HG03439 (cell line): ENCODE results near the gene SLC47A1.
"Not testable (repeated sequence)": the region's sequence is repeated elsewhere in the genome, so short reads cannot be mapped to it uniquely, and the experiment has no call there.

ENCODE experiments used
- ATAC-seq: cut with Tn5 transposase; IDR thresholded peaks from one replicate; pipeline ENCODE4 v1.9.1; 2021; ENCODE audit warnings: mild to moderate bottlenecking, moderate library complexity; ENCODE audit not compliant: unreplicated experiment

Gene SLC47A1

DNA sequence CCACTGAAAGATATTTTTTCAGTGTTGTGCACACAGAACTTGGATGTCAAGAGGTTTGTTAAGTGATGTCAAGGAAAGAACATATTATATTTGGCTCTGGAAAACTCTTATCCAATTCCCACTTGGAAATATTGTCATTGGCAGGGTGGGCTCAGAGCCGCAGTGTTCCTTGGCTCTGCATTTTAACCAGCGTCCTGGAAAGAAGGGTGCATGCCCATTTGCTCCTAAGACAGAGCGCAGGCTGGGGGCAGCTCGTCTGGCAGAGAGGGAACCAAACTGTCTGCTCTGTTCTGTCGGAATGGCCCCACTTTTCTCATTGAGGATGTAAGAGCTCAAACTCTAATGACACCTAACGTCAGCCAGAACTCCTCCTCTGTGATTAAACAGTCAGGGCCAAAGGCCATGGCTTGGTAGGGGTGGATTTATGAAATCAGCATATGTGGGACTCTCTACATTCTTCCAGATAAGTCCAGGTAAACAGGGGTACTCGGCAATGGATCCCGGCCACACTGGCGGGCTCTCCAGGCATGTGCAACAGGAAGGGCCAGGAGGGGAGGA lies 18.0 kb downstream of the SLC47A1 start:
- no peak for ATAC-seq

DNA sequence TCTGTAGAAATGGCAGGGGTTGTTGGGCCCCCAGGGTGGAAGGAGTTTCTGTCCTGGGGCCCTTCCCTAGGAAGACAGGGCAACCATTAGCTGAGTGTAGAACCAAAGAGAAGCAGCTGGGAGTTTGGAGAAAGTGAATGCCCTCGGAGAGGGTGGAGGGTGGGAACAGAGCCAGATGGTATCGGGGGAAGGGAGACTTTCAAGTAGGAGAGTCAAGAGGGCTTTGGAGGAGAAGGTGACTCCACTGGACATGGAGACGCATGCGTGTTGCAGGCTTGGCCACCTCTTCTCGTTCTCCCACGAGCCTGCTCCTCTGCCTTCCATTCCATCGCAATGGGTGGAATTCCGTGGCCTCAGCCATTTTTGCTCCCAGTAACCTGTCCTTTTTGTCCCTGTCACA lies 19.4 kb downstream of the SLC47A1 start:
- no peak for ATAC-seq

DNA sequence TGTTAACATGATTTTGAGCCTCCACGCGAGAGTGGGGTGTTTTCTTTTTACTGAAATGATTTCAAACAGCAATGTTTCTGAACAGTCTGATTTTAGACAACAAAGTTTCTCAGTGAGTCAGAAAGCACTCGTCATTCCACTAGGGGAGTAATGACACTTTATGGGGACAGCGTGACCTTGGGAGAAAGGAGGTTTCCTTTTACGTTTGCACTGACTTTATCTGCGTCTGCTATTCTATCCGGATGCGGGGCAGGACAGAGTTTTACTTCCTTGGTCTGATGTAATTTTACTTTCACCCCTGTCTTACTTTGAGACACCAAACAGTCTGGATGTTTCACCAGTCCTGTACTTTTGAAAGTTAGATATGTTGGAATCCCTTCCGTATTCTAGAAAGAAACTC lies 20.7 kb downstream of the SLC47A1 start:
- ATAC-seq: no peak

DNA sequence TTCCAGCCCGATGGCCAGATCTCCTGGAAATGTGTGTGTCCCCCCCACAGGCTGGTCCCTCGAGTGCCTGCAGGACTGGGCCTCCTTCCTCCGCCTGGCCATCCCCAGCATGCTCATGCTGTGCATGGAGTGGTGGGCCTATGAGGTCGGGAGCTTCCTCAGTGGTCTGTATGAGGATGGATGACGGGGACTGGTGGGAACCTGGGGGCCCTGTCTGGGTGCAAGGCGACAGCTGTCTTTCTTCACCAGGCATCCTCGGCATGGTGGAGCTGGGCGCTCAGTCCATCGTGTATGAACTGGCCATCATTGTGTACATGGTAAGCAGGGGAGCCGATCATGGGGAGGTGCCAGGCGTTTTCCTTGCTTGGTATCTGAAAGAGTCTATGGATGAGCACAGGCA lies 22.1 kb downstream of the SLC47A1 start:
- ATAC-seq: no peak

DNA sequence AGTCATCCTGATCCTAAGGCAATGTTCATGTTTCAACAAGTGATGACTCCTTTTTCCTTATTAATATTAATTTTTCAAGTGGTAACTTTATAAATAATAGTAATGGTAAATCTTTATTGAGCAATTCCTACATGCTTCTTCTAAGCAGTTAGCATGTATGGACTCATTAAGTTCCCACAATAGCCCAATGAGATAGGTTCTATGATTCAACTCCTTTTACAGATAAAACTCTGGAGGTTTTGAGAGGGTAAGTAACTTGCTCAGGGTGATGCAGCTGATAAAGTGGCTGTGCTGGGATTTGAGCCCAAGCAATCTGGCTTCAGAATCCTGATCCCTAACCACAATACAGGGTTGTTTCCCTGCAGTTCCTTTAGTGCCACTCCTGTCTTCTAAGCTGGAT lies 25.3 kb downstream of the SLC47A1 start:
- ATAC-seq: no peak

DNA sequence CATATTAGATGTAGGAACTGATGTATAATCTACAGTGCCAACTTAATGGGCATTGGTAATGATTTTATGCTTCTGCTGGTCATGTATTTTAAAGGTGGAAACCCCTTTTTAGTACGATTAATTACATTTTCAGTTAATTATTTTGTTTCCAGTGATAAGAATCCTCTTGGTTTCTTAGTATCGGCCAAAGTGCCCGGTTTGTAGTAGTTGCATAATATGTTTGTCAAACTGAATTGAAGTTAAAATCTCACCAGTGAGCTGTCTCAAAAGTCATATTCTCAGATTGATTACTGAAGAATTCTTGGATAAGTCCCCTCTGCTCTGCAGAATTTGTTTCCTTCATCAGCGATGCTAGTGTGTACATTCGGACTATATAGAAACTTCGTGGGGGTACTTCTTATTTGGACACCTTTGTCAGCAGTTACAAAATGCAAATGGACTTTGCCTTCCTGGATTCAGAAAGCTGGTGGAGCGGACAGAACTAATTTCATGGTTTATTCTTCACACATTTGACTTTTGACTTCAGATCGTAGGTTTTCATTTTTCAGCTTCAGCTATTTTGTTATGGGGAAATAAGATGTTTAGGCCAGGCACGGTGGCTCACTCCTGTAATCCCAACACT lies 28.2 kb downstream of the SLC47A1 start:
- ATAC-seq: no peak

DNA sequence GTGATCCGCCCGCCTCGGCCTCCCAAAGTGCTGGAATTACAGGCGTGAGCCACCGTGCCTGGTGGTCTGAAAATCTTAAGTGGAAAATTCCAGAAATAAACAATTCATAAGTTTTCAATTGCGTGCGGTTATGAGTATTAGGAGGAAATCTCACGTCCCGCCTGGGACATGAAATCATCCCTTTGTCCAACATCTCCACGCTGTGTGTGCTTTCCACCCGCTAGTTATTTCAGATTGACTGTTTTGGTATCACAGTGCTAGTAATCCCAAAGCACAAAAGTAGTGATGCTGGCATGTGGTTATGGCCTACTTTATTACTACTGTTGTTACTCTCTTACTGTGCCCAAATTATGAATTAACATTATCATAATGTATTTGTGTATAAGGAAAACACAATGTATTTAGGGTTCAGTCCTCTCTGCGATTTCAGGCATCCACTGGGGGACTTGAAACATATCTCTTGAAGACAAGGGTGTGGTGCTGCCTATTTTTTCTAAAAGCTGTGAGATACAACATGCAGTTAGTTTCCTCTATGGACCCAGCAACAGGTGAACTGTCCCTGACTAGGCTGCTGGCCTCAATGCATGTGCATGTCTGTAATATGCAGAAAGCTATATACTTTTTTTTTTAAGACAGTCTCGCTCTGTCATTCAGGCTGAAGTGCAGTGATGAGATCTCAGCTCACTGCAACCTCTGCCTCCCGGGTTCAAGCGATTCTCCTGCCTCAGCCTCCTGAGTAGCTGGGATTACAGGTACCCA lies 32.3 kb downstream of the SLC47A1 start:
- ATAC-seq: no peak

DNA sequence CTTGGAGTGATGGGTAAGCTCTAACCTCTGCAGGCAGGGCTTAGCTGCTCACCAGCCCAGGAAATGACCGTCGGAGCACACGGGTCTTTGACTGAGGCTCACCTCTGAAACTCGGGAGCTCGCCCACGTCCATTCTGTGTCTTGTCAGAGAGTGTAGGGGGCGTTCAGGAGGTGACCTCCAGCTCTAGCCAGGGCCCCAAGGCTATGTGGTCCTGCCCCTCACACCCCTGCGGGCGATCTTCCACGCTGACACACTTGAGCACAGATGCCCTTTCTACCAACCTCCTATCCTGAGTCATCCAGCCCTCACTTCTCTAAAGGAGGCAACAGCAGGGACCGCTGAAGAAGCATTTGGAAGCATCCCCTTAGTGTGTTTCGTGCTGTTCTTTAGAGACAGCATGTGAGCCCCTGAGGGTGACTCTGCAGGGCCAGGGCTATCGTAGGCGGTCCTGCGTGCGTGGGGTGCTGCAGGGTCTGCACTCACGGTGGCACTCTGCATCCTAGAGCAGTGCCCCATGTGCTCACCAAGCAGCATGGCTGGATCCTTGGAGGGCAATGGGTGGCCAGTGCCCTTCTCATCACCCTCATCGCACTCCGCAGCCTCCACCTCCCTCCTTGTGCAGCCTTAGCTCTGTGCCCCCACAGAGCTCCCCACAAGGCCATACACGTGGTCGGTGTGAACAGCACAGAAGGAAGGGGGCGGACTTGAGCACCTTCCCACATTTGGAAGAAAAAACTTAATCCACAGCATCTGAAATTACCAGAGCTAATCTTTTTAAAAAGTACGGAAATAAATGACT lies 33.8 kb downstream of the SLC47A1 start:
- no peak for ATAC-seq

DNA sequence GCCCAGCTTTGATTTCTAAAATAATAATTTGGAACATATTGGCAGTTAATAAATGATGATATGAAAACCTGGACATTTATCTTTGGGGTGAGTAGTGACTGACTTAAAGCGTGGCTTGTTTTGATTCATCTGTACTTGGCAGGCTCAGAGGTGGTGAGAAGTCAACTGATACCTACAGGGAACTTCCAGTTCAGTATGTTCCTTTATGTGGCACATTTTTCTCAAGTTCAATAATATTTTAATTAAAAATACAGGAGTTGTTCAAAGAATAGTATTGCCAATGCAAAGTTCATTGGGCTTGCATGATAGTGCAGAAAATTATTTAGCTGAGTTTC lies 34.3 kb downstream of the SLC47A1 start:
- ATAC-seq: no peak

DNA sequence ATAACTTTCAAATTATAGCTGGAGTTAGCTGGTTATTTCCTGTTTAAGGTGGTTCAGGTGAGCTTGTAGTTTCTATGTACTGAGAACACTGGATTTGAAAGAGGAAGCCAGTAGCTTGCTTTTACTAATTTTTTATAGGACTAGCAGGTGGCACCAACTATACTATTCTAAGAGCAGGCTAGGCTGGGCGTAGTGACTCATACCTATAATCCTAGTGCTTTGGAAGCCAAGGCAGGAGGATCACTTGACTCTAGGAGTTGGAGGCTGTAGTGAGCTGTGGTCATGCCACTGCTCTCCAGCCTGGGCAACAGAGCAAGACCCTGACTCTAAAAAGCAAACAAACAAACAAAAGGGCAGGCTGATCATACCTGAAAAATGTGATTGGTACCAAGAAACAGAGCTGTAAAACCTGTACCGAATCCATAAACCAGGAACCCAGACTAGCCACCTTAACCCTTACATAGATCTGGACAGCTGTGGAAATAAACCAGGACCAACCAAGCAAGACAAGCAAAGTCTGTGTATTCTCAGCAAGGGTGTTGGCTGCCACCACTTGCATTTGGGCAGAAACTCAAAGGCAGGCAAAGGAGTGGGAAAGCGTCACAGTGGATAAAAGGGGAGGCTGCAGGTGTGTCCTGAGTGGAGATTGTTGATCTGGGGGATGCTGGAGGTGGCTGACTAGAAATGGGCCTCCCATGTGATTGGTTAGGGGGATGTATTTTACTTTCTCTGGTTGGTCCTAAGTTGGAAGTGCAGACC lies 36.3 kb downstream of the SLC47A1 start:
- no peak for ATAC-seq

DNA sequence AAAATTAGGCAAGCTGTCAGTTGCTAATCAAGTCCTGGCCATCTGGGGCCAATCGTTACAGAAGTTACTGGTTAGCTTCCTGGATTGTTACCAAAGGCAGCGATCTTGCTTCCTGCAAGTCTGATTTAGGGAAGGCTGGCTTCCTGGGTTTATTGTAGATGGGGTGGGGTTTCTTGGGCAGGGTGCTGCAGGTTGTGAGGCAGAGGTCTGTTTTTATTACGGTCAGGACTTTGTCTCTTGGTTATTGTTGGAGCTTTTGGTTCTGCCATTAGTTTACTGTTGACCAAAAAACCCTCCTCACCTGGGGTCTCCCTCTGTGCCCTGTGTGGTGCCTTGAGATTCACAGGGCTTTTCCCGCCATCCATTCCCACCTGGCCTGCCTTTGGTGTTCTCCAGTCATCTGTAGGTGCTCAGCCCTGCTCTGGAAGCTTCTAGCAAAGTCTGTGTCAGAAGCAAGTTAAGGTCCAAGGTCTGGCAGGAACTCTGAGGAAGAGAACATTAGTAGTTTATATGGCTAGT lies 36.9 kb downstream of the SLC47A1 start:
- ATAC-seq: no peak

DNA sequence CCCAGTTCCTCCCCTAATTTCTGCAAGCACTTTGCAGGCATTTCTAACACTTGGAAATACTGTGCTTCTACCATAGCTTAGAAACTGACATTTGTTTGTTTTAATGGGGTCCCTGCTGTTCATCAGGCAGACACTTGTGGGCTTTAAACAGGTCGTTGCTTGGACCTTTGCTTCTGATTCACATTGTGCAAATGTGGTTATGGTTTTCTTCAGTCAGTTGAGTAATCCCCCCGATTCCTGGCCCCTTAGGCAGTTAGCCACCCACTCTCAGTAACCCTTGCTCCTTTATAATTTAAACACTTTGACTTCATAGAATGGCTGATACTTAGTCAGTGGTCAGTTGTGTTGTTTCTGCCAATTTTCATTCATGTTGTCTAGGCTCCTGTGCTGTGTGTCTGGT lies 39.4 kb downstream of the SLC47A1 start:
- ATAC-seq: no peak

DNA sequence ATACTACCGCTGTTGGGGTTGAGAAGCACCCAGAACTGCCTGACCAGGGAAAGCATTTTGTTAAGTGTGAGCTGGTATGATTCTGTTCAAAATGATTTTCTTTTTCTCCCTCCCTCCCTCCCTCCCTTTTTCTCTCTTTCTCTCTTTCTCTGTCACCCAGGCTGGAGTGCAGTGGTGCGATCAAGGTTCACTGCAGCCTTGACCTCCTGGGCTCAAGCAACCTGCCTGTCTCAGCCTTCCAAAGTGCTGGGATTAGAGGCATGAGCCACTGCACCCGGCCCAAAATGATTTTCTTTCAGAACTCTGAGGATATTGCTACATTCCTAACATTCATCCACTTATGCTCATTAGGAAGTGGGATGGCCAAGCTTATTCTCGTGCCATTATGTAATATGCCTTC lies 41.3 kb downstream of the SLC47A1 start:
- ATAC-seq: no peak

DNA sequence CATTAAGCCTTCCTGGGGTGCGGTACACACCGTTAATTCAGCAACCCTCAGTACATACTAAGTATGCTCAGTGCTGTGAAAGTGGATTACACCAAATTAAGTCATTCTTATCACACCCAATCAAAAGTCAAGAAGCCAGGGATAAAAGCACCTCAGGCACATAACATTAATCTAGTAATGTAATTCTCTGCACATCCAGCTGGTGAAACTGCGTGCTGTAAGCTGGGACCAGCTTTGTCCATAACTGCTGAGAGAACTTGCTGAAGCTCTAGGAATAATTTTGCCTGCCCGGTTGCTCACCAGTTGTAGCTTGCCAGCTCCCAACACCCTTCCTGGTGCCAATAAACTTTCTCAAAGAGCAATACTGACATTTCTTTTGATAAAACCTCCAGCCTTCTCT lies 44.9 kb downstream of the SLC47A1 start:
- ATAC-seq: no peak

DNA sequence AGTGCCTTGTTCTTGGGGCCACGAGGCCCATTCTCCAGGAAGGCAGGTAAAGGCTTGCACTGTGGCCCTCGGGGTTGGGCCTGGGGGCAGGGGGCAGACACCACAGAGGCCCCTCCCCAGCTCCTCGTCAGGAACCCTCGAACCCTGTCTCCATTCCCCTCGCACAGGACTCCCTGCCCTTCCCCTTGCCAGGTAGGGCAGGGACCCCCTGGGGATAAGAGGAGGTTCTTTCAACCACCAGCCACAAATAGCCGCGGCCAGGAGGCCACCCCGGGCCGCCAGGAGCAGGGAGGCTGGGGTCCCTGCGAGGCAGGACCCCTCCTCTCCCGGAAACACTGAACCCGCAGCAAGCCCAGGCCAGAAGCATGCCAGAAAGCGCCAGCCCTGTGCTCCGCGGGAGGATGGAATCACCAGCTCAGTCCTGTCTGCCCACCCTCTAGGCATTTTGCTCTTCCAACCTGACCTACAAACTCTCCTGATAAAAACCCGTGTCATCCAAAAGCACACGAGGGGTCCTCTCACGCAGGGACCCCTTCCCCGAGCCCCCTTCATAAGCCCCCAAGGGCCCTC lies 45.6 kb downstream of the SLC47A1 start:
- no peak for ATAC-seq

DNA sequence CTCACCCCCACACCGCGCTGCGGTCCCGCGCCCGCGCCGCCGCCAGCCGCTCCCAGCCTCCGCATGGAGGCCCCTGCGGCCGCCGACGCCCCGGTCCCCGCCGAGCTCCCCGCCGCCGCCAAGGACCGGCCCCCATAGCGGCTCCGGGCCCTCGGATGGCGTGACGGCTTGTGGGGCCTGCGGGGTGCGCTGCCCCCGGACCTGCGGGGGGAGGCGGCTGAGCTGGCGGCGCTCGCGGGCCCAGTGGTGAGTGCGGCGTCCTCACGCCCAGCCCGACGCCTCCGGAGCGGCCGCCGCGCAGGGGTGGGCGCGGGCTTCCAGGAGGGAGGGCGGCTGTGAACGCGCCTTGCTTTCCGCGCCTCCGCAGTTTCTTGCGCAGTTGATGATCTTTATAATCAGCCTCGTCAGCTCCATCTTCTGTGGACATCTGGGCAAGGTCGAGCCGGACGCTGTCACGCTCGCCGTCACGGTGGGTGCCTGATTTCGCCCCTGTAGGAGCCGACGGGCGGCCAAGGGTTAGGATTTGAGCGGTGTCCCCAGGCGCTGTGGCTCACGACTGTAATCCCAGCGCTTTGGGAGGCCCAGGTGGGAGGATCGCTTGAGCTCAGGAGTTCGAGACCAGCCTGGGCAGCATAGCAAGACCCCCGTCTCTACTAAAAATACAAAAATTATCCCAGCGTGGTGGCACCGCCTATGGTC lies 46.4 kb downstream of the SLC47A1 start:
- ATAC-seq: no peak

DNA sequence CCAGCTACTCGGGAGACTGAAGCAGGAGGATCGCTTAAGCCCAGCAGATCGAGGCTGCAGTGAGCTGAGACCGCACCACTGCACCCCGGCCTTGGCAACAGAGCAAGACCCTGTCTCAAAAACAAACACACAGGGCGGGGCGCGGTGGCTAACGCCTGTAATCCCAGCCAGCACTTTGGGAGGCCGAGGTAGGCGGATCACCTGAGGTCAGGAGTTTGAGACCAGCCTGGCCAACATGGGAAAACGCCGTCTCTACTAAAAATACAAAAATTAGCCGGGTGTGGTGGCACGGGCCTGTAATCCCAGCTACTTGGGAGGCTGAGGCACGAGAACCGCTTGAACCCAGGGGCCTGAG lies 46.9 kb downstream of the SLC47A1 start:
- ATAC-seq: not testable (repeated sequence)

DNA sequence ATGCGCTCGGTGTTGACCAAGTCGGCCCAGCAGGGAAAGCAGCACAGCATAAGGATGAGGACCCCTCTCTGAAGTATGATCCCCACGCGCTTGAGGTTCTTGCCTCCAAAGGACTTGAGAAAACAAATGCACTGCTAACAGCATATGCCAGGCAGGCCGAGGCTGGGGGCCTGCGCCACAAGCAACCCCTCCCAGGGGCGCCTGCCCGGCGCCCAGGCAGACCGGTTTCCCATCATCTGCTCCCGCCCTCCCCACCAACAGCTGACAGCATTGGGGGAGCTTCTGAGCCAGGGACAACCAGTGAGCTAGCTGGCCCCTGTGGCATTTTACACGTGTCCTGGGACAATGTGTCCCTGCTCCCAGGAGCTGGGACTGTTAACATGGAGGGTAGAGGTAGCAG lies 48.5 kb downstream of the SLC47A1 start:
- ATAC-seq: not testable (repeated sequence)

DNA sequence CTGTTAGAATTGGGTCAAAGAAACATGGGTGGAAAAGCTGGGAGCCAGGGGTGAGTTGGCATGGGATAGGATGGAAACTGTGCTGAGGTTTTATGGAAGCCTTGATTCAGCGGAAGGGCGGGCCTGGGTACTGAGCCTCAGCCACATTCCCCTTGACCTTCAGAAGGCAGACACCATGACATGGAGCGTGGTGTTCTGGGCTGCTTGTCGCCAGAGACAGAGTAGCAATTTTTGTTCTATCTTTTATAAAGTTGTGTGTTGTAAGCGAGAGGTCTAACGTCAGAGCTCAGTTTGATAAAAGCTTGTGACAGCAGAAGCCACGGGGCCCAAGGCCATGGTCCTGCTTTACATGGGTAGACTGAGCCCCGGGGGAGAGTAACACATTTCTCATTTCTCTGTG lies 50.2 kb downstream of the SLC47A1 start:
- no peak for ATAC-seq

DNA sequence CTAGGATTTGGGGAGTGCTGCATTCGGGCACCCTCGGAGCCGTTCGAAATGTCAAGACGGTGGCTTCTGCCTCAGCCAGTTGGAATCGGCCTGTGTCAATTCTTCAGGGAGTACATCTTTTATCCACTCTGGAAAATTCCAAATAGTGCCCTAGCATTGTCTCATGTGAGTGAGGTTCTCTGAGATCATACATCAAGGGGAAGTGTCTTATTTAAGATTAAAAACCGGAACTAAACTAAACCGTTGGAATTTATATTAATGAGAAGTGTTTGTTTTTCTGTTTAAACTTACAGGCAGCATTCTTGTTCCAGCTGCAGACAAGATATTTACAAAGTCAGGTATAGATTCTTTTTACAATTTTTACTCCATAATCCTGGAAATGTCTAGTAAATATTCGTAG lies 56.8 kb downstream of the SLC47A1 start:
- no peak for ATAC-seq
